GM03348 (cell line): ENCODE data around the gene NADSYN1.
"Not testable (repeated sequence)": the region's sequence is repeated elsewhere in the genome, so short reads cannot be mapped to it uniquely, and the experiment has no call there.

Experiments used
- DNase-seq: peaks from one replicate; pipeline ENCODE4 v3.0.0; 2012; ENCODE audit warnings: low spot score

The NADSYN1 gene

DNA sequence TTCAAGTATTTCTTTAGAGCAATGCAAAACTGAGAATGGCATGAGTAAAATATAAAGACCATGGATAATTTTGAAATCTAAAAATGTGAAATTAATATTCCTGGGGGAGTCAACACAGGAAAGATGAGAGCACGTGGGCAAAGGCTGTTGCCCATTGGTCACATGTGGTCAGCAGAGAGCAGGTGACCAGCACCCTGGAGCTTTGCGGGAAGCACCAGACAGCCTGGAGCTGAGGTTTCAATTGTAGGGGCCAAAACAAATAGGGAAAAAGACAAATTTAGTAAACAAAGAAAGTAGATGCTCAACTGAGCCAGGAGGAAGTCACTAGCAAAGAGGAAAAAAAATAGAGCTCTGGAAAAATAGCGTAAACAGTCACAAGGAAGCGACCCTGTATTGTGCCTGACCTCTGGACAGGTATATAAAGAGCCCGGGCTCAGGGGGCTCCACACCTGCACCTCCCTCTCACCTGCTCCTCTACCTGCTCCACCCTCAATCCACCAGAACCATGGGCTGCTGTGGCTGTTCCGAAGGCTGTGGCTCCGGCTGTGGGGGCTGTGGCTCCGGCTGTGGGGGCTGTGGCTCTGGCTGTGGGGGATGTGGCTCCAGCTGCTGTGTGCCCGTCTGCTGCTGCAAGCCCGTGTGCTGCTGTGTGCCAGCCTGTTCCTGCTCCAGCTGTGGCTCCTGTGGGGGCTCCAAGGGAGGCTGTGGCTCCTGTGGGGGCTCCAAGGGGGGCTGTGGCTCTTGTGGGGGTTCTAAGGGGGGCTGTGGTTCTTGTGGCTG lies 74.0 kb downstream of the NADSYN1 start, which contains the start of gene KRTAP5-7:
Gene KRTAP5-7, plus strand, starts transcription at position 472 of the 780 bp plus-strand sequence. Its CDS starts 34 bp downstream, at position 506.
- not testable (repeated sequence) for DNase-seq

DNA sequence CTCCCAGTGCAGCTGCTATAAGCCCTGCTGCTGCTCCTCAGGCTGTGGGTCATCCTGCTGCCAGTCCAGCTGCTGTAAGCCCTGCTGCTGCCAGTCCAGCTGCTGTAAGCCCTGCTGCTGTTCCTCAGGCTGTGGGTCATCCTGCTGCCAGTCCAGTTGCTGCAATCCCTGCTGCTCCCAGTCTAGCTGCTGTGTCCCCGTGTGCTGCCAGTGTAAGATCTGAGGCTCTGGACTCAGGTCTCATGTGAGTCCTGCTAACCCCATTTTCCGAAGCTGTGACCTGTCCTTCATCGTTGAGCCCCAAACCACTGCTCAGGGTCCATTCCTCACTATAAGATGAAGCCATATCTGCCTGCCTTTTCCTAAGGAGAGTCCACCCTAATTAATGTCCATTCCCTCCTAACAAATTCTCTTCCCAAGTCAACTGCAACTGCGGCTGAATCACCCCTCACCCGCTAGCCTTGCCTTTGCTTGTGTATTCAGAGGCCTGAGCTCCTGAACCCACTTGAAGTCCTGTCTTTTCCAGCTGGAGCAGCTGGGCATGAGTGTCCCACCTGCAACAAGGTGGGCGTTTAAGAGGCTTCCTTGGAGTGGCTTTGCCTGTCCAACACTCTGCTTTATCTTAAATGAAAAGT lies 74.7 kb downstream of the NADSYN1 start:
- DNase-seq = no peak

DNA sequence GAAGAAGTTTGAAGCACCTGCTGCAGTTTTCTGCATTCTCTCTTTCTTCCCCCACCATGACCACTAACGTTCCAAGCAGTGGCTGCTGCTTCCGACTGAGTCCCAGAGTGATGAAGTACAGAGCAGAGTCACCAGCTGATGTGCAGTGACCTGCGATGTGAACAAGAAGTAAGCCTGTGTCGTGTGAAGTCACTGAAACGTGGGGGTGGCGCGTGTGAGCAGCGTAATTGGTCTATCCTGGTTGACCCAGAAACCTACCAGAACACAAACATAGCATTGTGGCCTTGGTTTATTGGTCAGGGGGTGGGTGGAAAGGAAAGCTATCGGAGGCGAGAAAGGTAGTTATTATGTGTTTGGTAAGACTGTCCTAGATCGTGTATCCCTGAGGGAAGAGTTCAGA lies 77.6 kb downstream of the NADSYN1 start:
- DNase-seq = no peak

DNA sequence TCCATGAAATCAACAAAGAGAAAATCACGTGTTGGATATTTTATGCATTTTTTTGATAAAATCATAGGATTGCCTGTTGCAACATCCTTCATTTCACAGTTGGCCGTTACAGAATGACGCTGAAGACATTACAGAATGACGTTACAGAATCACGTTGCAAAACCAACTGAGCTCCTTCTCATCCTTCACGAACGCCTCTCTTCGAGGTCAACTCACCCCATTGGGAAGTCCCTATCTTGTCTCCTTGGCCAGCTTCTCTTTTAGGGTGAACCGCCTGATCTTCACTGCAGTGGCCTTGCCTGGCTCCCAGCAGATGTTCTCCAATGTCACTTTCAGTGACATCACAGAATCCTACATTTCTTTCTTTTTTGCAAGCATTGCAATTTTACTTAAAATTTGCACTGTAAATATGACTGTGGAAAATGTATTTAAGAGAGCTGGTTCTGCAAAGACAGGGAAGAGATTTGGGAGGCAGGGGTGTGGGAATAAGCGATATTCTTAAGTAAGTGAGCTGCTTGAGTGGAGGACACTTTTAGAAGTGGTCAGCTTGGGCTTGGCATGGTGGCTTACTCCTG lies 79.1 kb downstream of the NADSYN1 start:
- DNase-seq = no peak

DNA sequence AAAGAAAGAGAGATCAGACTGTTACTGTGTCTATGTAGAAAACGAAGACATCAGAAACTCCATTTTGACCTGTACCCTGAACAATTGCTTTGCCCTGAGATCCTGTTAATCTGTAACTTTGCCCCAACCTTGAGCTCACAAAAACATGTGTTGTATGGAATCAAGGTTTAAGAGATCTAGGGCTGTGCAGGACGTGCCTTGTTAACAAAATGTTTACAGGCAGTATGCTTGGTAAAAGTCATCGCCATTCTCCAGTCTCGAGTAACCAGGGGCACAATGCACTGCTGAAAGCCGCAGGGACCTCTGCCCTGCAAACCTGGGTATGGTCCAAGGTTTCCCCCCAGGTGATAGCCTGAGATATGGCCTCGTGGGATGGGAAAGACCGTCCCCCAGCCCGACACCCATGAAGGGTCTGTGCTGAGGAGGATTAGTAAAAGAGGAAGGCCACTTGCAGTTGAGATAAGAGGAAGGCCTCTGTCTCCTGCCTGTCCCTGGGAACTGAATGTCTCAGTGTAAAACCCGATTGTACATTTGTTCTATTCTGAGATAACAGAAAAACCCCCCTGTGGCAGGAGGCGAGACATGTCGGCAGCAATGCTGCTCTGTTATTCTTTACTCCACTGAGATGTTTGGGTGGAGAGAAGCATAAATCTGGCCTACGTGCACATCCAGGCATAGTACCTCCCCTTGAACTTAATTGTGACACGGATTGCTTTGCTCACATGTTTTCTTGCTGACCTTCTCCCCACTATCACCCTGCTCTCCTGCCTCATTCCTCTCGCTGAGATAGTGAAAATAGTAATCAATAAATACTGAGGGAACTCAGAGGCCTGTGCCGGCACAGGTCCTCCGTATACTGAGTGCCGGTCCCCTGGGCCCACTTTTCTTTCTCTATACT lies 82.0 kb downstream of the NADSYN1 start:
- DNase-seq = not testable (repeated sequence)

DNA sequence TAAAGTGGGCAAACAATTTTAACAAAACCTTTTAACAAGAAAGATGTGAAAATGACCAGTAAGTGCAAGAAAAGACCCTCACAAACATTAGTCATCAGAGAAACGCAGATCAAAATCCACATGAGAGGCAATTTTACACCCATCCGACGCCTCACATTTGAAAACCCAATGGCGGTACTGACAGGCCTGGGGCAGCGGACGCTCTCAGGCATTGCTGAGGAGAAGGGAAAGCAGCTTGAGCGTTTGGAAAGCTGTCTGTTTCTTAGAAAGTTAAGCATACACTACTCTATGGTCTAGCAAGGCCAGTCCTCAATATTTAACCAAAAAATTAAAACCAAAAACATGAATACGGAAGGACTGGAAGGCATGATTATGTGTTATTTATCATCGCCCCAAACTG lies 82.8 kb downstream of the NADSYN1 start:
- no peak for DNase-seq

DNA sequence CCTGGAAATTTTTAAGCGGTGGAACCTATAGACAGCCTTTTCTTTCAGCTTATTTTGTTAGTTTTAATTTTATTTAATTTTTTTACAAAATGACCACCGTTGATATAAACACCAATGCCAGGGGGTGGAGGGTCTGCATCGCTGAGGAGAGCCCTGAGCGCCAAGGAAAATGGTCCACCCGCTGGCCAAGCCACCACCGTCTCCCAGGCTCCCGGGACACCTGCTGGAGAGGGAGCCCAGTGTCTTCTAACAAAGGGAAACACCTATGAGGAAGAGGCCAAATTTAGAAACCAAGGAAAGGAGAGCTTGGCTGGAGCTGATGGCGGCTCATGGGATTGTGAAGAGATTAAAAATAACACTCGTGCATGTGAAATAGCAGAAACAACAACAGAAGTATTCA lies 84.5 kb downstream of the NADSYN1 start:
- no peak for DNase-seq

DNA sequence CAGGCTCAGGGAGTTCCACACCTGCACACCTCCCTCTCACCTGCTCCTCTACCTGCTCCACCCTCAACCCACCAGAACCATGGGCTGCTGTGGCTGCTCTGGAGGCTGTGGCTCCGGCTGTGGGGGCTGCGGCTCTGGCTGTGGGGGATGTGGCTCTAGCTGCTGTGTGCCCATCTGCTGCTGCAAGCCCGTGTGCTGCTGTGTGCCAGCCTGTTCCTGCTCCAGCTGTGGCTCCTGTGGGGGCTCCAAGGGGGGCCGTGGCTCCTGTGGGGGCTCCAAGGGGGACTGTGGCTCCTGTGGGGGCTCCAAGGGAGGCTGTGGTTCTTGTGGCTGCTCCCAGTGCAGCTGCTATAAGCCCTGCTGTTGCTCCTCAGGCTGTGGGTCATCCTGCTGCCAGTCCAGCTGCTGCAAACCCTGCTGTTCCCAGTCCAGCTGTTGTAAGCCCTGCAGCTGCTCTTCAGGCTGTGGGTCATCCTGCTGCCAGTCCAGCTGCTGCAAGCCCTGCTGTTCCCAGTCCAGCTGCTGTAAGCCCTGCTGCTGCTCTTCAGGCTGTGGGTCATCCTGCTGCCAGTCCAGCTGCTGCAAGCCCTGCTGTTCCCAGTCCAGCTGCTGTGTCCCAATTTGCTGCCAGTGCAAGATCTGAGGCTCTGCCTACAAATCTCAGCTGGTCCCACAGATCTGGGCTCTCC lies 85.1 kb downstream of the NADSYN1 start, which contains the start of gene KRTAP5-8:
Gene KRTAP5-8, plus strand, starts transcription at position 49 of the 689 bp plus-strand sequence. Its CDS starts 31 bp downstream, at position 80.
- not testable (repeated sequence) for DNase-seq

DNA sequence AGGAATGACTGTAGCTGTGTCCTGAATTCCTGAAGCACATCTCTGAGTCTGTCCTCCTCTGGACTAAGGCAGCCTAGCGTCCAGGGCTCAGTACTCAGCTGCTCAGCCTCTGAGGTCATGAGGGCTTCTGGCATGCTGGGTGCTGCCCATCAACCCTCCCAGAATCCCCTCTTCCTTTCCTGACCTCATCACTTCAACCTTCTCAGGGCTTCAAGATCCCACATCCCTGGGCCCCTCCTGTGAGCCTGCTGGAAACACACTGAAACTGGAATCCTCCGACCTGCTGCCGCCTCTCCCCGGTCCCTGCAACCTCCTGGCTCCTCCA lies 85.6 kb downstream of the NADSYN1 start:
- no peak for DNase-seq

DNA sequence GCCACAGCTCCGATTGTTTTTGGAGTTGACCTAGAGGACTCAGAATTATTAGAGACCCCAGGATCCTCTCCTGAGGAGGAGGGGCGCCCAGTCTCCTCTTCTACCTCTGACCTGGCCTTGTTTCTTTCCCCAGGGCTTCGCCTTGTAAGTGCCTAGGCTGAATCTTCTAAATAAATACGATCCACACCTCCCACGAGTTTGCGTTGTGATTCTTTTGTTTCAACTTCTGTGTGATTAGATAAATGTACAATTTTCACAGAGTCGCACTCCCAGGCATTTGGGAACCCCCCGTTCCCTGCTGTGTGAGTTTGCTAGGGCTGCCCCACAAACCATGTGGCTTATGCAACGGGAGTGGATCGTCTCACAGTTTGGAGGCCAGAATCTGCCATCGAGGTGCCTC lies 86.0 kb downstream of the NADSYN1 start:
- no peak for DNase-seq

DNA sequence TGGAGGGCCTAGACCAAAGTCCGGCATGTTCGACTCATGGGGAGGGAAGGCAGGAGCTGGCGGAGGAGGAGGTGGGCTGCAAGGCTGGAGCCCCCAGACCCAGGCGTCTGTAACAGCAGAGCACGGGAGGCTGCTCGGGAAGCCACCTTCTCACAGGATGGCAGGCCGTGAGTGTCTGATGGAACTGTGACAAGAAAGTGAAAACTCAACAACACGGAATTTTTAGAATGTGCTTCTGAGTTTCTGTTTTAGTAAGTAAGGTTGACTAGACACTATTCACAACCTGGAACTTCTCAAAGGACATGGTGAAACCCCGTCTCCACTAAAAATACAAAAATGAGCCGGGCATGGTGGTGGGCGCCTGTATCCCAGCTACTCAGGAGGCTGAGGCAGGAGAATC lies 87.0 kb downstream of the NADSYN1 start:
- DNase-seq = not testable (repeated sequence)

DNA sequence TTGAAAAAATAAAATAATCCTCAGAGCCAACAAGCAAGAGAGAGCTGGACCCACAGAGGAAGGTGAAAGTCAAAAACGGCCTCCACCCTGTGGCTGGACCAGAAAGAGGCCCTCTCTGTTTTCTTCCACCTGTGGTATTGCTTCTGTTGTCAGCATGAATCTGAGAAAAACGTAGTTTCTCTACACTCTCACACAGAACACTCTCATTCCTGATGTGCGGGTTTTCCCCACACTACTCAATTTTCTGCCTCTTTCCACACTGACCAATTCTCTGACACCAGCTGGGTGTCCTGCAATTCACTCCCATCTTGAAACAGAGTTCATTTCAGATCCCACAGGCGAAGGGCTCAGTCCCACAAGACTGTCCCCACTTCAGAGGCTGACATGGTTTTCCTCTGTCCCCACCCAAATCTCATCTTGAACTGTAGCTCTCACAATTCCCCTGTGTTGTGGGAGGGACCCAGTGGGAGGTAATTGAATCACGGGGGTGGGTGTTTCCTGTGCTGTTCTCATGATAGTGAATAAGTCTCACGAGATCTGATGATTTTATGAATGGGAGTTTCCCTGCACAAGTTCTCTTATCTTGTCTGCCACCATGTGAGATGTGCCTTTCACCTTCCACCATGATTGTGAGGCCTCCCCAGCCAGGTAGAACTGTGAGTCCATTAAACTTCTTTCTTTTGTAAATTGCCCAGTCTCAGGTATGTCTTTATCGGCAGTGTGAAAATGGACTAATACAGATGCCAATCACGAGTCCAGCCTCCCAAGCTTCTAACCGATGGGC lies 87.7 kb downstream of the NADSYN1 start:
- DNase-seq = not testable (repeated sequence)

DNA sequence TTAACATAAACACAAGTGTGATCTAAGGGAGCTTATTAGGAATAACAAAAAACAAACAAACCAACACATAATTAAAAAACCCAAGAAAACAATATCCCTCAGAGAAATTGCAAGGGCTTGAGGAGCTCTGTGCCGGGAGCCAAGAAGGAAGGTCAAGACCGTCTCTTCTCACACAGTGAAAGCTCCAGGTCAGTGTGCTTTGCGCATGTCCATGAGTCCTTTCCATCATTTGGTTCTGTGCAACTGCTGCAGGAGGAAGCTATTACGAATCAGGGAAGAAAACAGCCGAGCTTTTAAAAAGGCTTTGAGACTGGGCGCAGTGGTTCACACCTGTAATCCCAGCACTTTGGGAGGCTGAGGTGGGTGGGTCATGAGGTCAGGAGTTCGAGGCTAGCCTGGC lies 89.4 kb downstream of the NADSYN1 start:
- no peak for DNase-seq

DNA sequence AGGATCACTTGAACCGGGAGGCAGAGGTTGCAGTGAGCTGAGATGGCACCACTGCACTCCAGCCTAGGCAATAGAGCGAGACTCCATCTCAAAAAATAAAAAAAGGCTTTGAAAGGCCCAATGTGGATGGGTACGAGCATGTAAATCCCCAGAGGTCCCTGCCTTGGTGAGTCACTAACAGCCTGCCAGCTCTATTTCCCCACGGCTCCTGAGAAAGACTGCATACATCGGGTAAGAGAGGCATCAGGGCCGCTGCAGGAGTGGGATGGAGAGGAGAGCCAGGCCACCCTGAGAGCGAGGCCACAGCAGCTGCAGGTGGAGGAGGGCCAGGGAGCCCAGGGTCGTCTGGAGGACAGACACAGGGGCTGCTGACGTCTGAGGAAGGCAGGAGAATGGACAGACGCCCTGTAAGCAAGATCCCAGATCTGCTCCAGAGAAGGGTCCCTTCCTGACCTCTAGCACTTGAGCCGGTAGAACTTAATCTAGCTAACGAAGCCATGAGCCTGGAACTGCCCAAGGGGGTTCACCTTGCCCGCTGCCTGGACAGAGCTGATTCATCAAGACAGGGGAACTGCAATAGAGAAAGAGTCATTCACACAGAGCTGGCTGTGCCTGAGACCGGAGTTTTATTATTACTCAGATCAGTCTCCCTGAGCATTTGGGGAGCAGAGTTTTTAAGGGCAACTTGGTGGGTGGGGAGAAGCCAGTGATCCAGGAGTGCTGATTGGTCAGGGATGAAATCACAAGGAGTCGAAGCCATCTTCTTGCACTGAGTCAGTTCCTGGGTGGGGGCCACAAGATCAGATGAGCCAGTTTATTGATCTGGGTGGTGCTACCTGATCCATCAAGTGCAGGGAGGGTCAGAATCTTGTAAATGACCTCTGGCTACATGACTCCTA lies 90.1 kb downstream of the NADSYN1 start:
- no peak for DNase-seq

DNA sequence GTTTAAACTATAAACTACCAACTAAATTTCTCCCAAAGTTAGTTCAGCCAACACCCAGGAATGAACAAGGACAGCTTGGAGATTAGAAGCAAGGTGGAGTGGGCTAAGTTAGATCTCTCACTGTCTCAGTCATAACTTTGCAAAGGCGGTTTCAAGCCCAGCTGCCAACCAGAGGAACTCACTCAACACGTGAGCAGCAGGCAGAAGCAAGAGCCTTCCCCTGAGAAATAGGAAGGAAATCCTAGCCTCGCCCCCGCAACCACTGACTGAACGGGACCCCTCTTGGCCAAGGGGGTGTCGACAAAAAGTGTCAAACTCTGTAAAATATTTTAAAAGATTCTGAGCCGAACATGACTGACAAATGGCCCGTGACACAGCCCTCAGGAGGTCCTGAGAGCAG lies 90.9 kb downstream of the NADSYN1 start:
- no peak for DNase-seq

DNA sequence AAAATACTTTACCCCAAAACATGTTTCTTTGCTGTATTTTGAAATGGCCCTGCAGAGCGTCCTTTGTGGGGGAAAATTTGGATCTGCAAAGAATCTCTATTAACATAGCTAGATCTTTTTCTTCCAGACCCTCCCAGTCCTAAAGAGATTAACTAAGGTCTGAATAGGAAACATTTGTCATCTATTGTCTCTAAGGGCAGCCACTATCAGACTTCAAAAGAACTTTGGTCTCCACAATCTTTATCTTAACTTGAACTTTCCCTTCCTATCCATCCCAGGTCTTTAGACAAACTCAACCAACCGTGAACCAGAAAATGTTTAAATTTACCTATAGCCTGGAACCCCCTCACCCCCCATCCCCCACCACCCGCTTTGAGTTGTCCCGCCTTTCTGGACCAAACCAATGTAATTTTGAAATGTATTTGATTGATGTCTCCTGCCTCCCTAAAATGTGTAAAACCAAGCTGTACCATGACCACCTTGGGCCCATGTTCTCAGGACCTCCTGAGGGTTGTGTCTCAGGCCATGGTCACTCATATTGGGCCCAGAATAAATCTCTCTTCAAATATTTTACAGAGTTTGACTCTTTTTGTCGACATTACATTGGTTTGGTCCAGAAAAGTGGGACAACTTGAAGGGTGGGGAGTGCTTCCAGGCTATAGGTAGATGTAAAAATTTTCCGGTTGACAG lies 91.7 kb downstream of the NADSYN1 start:
- DNase-seq = no peak

DNA sequence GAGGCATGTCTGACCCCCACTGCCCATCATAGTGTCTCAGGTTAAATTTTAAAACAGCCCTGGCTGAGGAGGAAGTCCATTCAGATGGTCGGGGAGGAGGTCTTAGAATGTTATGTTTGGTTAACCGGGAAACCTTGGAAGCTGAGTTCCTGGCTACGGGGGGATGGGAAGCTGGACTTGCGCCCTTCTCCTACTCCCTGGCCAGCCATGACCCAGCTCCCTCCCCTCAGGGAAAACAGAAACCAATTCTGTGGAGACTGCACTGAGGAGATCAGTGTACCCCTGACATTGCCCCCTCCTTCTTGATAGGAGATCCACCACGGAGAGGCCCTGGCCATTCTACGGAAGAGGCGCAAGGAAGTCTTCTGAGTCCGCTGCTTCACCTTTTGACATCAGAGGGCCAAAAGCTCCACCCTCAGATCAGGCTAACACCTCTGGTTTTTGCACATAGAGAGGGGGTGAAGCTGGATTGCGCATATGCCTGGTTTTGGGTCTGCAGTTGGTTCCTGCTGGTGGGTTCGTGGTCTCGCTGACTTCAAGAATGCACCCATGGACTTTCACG lies 92.5 kb downstream of the NADSYN1 start:
- DNase-seq = no peak

DNA sequence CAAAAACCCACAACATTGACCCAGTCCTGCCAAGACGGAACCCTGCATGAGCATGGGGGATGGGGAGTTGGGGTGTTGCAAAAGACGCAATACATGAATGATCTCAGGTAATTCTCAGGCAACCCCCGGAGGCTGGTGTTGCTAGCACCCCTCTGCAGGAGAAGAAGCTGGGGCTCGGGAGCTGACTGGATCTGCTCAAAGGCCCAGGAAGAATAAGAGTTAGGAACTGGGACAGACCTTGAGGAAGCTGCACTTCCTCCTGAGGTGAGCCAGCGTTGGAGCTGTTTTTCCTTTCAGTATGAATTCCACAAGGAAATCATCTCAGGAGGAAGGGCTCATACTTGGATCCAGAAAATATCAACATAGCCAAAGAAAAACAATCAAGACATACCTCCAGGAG lies 95.1 kb downstream of the NADSYN1 start, which contains the start of gene KRTAP5-9:
Gene KRTAP5-9, plus strand, starts transcription at position 301 of the 400 bp plus-strand sequence. CDS start 238 bp downstream, outside the sequence.
- DNase-seq = no peak

DNA sequence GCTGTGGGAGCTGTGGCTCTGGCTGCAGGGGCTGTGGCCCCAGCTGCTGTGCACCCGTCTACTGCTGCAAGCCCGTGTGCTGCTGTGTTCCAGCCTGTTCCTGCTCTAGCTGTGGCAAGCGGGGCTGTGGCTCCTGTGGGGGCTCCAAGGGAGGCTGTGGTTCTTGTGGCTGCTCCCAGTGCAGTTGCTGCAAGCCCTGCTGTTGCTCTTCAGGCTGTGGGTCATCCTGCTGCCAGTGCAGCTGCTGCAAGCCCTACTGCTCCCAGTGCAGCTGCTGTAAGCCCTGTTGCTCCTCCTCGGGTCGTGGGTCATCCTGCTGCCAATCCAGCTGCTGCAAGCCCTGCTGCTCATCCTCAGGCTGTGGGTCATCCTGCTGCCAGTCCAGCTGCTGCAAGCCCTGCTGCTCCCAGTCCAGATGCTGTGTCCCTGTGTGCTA lies 95.7 kb downstream of the NADSYN1 start:
- DNase-seq = no peak
